AG20443 (cell line): ENCODE measurements around the gene KLRD1.
"Not testable (repeated sequence)": the region's sequence is repeated elsewhere in the genome, so short reads cannot be mapped to it uniquely, and the experiment has no call there.

Source experiments
- DNase-seq: peaks from one replicate; pipeline ENCODE4 v3.0.0; 2012; ENCODE audit warnings: low spot score, mixed read lengths

Gene KLRD1

DNA sequence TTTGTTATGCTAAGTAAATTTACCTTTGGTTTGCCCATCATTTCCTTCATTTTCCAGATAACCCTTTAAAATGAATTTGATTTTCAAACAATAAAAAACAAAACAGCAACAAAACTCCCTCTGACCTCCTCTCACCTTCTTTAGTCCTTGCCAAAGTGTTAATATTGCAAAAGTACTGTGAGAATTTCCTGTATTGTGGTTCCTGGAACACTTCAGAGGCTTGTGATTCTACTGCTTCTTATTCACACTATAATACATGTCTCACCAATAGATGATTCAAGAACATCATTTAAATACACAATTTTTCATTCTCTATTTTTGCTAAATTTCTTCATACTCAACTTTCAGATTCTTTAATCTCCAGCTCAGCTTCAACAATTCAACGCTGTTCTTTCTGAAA is at the start of gene KLRD1:
KLRD1 (plus strand) TSS at position 241 of the 400 bp plus-strand sequence. CDS start 208 bp downstream, outside the sequence.
- no peak for DNase-seq

DNA sequence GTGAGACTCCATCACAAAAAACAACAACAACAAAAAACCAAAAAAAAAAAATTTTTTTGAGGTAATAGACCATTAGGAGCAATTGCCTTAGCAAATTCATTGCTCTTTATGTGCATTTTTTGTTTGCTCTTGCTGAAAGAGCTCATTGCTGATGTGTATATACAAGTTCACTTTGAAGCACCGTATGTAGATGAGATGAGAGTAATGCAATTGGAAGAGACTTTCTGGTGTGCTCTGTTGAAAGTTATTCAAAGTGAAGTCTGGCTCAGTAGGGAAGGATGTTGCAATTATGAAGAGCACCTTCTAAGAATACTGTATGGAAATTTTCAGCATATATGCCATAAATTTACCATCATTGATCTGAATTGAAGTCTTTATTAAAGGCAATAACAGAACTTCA is 46.7 kb upstream of the KLRD1 start:
- no peak for DNase-seq

DNA sequence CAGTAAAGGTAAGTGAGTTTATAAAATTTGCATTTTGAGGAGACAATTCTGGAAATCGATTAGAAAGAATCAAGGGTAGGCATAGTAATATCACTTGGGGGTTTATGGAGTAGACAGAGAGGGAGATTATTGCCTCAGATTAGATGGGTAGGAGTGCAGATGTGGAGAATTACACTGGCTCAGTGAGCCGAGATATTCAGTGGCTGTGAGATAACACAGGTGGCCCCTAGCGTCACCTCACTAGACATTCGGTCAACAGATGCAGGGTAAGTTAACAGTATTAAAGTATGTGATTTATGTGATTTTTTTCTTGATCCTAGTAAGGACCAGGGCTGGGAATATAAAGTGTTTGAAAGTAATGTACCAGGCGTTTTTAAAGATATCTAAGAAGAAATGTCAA is 39.6 kb upstream of the KLRD1 start:
- no peak for DNase-seq

DNA sequence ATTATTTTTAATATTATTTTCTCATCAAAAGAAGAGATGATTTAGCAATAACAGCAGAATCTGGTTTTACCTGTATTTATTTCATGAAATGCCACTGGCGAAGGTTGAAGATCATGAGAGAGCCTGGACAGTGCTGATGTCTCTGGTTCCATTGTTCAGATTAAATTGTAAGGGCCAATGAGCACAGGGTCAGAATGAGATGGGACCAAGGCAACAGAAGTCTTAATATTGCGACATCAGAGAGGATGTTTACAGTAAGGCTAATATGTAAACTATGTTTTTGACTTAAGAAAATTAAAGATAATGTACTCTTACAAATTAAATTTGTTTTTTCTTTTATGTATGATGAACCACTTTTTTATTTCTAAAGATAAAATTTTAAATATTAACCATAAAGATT is 35.2 kb upstream of the KLRD1 start:
- DNase-seq, result no peak

GRCh38 chr12:10276774-10277173 is 30.9 kb upstream of the KLRD1 start:
- DNase-seq, result peak; percentile 18

- no peak for DNase-seq
Measured at GRCh38 chr12:10278104-10278503, 29.6 kb upstream of the KLRD1 start.

GRCh38 chr12:10279937-10280336 is 27.7 kb upstream of the KLRD1 start:
- no peak for DNase-seq

GRCh38 chr12:10283027-10283426 is 24.6 kb upstream of the KLRD1 start:
- DNase-seq, result no peak

DNA sequence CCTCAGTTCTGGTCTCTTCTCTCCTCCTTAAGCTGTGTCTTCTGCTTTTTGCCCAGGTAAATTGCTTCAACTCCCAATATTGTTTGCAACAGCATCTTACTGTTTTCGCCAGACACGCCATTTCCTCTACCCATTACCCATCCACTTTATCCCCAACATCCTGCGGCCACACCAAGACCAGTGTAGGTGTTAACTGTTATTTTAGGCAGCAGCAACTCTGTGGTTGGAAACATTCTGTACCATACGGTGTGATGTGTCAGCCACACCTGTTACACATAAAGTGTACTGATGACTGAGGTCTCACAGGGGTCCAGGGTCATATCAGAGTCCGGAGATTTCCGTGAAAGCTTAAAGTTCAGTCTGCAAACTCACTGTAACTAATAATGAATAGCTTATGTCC is 21.8 kb upstream of the KLRD1 start:
- no peak for DNase-seq

DNA sequence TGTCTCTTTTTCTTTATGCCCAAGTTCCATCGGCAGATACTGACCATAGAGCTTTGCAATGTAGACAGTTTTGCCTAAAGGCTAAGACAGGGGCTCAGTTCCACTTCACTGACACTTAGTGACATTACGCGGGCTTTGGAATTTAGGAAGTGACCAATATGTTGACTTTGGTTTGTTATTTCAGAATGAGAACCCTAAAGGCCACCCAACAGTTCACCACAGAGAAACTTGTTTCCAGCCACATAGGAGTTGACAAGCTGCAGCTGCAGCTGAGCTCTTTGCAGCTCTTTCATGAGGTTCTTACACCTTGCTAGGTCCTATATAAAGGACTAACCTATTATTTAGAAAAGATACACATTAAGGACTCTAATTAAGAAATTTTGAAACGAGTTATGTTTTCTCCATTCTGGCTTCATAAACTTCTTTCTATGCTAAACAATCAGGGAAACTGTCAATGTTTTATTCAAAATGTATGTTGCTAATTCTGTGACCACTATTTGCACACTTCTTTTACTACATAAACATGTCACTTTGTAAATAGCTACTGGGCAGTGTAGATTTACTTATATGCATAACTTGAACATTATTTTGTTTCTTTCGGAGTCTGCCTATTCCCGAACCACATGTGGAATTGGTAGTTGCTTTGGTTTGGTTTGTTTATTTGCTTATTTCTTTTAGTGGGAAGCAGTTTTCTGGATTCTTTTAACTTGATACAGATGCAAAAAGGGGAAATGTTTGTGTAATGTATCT is 18.5 kb upstream of the KLRD1 start:
- DNase-seq, result no peak

DNA sequence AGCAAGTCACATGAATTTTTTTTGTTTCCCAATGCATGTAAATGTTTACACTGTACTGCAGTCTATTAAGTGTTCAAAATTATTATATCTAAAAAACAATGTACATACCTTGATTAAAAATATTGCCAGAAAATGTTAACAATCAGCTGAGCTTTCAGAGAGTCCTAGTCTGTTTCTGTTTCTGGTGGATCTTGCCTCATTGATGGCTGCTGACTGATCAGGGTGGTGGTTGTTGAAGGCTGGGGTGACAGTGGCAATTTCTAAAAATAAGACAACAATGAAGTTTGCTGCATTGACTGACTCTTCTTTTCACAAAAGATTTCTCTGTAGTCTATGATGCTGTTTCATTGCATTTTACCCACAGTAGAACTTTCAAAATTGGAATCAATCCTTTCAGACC is 16.6 kb upstream of the KLRD1 start:
- DNase-seq, result no peak

GRCh38 chr12:10293151-10293550 is 14.5 kb upstream of the KLRD1 start:
- DNase-seq, result no peak

DNA sequence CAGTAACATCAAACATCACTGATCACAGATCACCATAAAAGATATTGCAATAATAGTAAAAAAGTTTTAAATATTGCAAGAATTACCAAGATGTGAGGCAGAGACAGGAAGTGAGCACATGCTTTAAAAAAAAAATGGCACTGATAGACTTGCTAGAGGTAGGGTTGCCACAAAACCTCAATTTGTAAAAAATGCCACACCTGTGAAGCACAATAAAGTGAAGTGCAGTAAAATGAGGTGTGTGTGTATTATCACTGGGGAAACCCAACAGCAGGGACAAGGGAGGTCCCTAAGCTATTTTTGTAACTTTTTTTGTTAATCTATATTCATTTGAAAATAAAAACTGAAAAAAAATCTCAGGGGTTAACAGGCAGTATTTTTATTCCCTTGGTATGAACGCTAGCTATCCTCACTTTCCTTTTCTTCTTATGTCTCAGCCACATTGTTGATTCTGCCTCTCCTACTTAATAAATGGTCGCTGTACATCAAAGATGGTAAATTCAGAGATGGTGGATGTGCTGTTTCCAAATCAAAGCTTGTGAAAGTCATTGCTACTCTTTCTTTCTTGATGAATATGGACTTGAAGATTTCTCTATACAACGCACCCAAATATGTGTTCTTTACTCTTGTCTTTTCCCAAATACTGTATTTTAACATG is 14.0 kb upstream of the KLRD1 start:
- no peak for DNase-seq

GRCh38 chr12:10301103-10301502 is 6.6 kb upstream of the KLRD1 start:
- no peak for DNase-seq

- DNase-seq, result peak; percentile 15
Measured at GRCh38 chr12:10304161-10304574, 3.5 kb upstream of the KLRD1 start.

- DNase-seq, result no peak
Measured at GRCh38 chr12:10305411-10305810, 2.3 kb upstream of the KLRD1 start.

DNA sequence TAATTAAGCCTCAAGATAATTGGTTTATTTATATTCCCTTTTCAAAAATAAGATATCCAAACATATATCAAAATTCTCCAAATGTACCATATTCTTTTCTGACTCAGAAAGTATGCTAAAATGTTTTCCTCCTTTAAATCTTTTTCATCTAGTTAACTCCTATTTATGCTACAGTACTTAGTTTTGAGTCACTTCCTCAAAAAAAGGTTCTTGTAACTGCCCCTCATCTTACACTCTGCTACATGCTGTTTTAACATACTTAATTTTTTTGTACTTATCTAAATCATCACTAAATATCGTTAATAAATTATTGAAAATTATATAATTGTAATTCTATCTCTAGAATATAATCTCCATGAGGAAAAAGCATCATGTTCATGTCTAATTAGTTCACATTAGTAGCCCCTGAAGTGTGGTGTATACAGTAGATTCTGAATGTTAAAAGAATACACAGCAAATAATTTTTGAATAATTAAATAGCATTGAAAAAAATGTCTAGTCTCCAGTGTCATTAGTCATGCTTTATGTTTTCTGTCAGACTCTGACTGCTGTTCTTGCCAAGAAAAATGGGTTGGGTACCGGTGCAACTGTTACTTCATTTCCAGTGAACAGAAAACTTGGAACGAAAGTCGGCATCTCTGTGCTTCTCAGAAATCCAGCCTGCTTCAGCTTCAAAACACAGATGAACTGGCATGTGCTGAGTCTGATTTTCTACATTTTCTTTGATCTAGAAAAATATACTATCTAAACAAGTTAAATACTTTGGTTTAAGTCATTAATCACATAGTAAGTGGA is 3.5 kb downstream of the KLRD1 start:
- DNase-seq, result peak; percentile 29

GRCh38 chr12:10319388-10319787 is 11.7 kb downstream of the KLRD1 start:
- DNase-seq, result no peak

GRCh38 chr12:10320643-10321042 is 13.0 kb downstream of the KLRD1 start:
- DNase-seq, result no peak

GRCh38 chr12:10328691-10329090 is 21.0 kb downstream of the KLRD1 start:
- DNase-seq, result not testable (repeated sequence)

GRCh38 chr12:10331642-10332239 is 24.1 kb downstream of the KLRD1 start:
- peak; percentile 73 for DNase-seq

DNA sequence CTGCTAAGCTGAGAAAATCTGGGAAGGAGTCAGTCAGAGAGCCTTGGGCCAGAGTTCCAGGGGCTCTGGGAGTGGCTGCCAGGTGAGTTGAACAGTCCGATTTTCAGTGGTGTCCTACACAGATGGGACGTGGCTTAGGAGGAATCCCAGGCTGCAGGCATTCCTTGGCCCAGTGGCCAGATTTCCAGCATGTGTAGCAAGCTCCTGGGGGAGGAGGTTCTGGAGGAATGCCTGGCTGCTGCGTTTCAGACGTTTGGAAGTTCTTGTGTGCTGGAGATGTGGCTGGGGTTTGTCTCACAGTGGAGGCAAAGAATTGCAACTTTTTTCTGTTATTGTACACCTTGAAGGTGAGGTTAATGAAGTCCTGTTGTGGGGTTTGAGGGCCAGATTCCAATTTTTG is 28.5 kb downstream of the KLRD1 start:
- not testable (repeated sequence) for DNase-seq
